Activated naive CD8-positive, alpha-beta T cell treated with anti-CD3 and anti-CD28 coated beads, Interleukin-2, amount 10 ng/mL, durations not matched to agents 7 days and 5 days (primary cell): ENCODE data around the gene DSP. TPM values are rescaled to one million over a fixed set of nuclear protein-coding genes. Genes with fewer than 3 reads are reported as not detected.

Source experiments
- ATAC-seq: fragments of 150-1000 bp; cut with Tn5 transposase; one replicate; pipeline ENCODE4 v1.10.0; 2021; ENCODE audit warnings: low read depth, moderate library complexity
- POLR2A ChIA-PET: fragments of 350-600 bp; sonication (Branson Sonifier 250); formaldehyde crosslinking; loops from one replicate; lab custom pipeline; 2021; ENCODE audit warnings: antibody characterized with exemption; lab: Charles Lee
- DNase-seq: peaks from one replicate; pipeline ENCODE4 v3.0.0; 2021
- H3K27ac Mint-ChIP-seq: one replicate; pipeline ENCODE4 v1.8.0; 2022; ENCODE audit warnings: mild to moderate bottlenecking, mixed read lengths
- H3K27me3 Mint-ChIP-seq: one replicate; pipeline ENCODE4 v1.8.0; 2022; ENCODE audit warnings: mild to moderate bottlenecking, moderate library complexity, mixed read lengths
- H3K36me3 Mint-ChIP-seq: one replicate; pipeline ENCODE4 v1.8.0; 2021; ENCODE audit warnings: mild to moderate bottlenecking, mixed read lengths
- H3K4me1 Mint-ChIP-seq: one replicate; pipeline ENCODE4 v1.8.0; 2021; ENCODE audit warnings: mixed read lengths
- H3K4me3 Mint-ChIP-seq: one replicate; pipeline ENCODE4 v1.8.0; 2022; ENCODE audit warnings: mild to moderate bottlenecking, moderate library complexity, mixed read lengths
- H3K9me3 Mint-ChIP-seq: one replicate; pipeline ENCODE4 v1.8.0; 2021; ENCODE audit warnings: mixed read lengths
- total RNA-seq, 2 experiments: library from RNA; stranded (reverse); gene quantifications; one replicate each; pipeline ENCODE4 v1.2.3, GENCODE V29; 2021

Gene DSP
- total RNA-seq, 2 experiments from 2014 or later, result 0.11 to 0.17 TPM

DNA sequence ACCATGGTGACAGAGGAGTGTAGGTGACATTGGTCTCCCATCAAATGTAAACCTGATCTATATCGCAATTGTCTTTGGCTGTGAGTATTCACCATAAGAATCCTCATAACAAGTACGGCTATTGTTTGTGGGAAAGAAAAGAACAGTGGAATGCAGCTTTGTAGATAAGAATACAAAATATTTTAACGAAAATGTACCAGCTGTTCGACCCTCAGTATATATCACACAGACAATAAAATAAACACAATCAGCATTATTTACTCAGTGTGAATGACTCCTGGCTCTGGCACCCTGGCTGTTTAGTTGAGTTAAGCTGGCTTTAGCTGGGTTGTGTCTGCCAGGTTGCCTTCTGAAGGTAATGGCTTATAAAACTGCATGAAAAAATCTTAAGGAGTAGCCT, 91.9 kb downstream of the DSP start:
- Mint-ChIP-seq H3K4me3 (no peak overlapping the region), H3K36me3 (no peaks in the 10 kb centered on the region), H3K9me3 (no peaks in the 10 kb centered on the region), H3K4me1 (no peaks in the 10 kb centered on the region), H3K27ac (no peak overlapping the region), H3K27me3 (peaks cover 11% of the 10 kb centered on the region)
- no peak for DNase-seq
- POLR2A ChIA-PET, result no interaction called here
- no peak for ATAC-seq

- Mint-ChIP-seq H3K9me3 (no peaks in the 10 kb centered on the region), H3K4me1 (no peaks in the 10 kb centered on the region), H3K36me3 (no peaks in the 10 kb centered on the region), H3K27me3 (no peaks in the 10 kb centered on the region), H3K4me3 (no peak overlapping the region), H3K27ac (no peak overlapping the region)
- ATAC-seq (no peak), DNase-seq (no peak)
- POLR2A ChIA-PET, result no interaction called here
Observed at GRCh38 chr6:7636151-7636550, 94.7 kb downstream of the DSP start.

Other genes with a start within 250 kb of the DSP start
- gene SSR1, start 228.5 kb upstream of the DSP start, total RNA-seq, result 100 to 1,000 TPM; 112 to 123 TPM
- under 1 TPM; 0.17 to 0.20 TPM for gene CAGE1, start 151.9 kb upstream of the DSP start, total RNA-seq
- gene RIOK1, start 151.9 kb upstream of the DSP start, total RNA-seq, result 10 to 100 TPM; 29.6 to 31.1 TPM
- gene SNRNP48, start 48.5 kb downstream of the DSP start, total RNA-seq, result 10 to 100 TPM; 19.8 to 21.6 TPM
- gene BMP6, start 184.4 kb downstream of the DSP start, total RNA-seq, result not detected